Mucosa of descending colon (tissue), 3 donors: Measurements from ENCODE around the gene TRAFD1. TPM values are rescaled to one million over a fixed set of nuclear protein-coding genes. Genes with fewer than 3 reads are reported as not detected.

Experiments
- ATAC-seq: fragments of 200-7000 bp; cut with Tn5 transposase; one replicate; pipeline ENCODE4 v1.9.1; 2020; ENCODE audit warnings: mild to moderate bottlenecking, moderate library complexity
- DNase-seq, 3 donors: peaks; one replicate each; pipeline ENCODE4 v3.0.0-alpha.2; 2020
- H3K36me3 ChIP-seq: fragments of 200-600 bp; one replicate; pipeline ENCODE4 v1.8.0; 2021; ENCODE audit warnings: low read depth, mild to moderate bottlenecking
- H3K4me1 ChIP-seq: fragments of 200-600 bp; one replicate; pipeline ENCODE4 v1.8.0; 2021; ENCODE audit warnings: low read depth, mild to moderate bottlenecking
- H3K4me3 ChIP-seq: fragments of 200-600 bp; one replicate; pipeline ENCODE4 v1.8.0; 2021; ENCODE audit warnings: mild to moderate bottlenecking
- H3K9me3 ChIP-seq: fragments of 200-600 bp; one replicate; pipeline ENCODE4 v1.8.0; 2021; ENCODE audit warnings: mild to moderate bottlenecking
- CTCF ChIP-seq: fragments of 200-600 bp; IDR thresholded peaks from one replicate; pipeline ENCODE4 v1.8.0; 2022; ENCODE audit warnings: antibody characterized with exemption, mild to moderate bottlenecking
- intact Hi-C, 2 donors: fragments of 100-400 bp; cut with DNase I in 1 of 2; cut with micrococcal nuclease in 1 of 2; formaldehyde crosslinking; loops; one replicate each; pipeline versions ENCODE4 v1.11.0 to v1.11.1; 2022; cut with DNase I, micrococcal nuclease
- total RNA-seq, 3 donors: library from RNA; stranded (reverse); fragmentation: NEBNext Ultra II Directional in 2 of 3; extraction: Animal tissue kit (Norgen Biotek cat#: 25700) in 2 of 3; gene quantifications; one replicate each; pipeline versions ENCODE4 v1.2.1 to v1.2.4, GENCODE V29; 2021 to 2023
- donor health status: DM: no; HTN: no; CAD: no; lungs with moderate emphysema.
- donor health status: DM: no; HTN: no; CAD: no.
- donor health status: DM: no; HTN: yes; CAD: no.

TRAFD1 gene
- total RNA-seq, 3 donors from 2014 or later = 34.0 to 59.6 (median 35.9) TPM

- Histone ChIP-seq H3K4me3 (peak overlapping the region; percentile 78), H3K36me3 (no peaks in the 10 kb centered on the region), H3K4me1 (peaks cover 20% of the 10 kb centered on the region), H3K9me3 (no peaks in the 10 kb centered on the region)
- DNase-seq (no peak), ATAC-seq (no peak)
- TF ChIP-seq CTCF = no peak
- intact Hi-C loops = no loop called here
These were observed 476 bp upstream of the TRAFD1 start for GRCh38 chr12:112124918-112125249.

DNA sequence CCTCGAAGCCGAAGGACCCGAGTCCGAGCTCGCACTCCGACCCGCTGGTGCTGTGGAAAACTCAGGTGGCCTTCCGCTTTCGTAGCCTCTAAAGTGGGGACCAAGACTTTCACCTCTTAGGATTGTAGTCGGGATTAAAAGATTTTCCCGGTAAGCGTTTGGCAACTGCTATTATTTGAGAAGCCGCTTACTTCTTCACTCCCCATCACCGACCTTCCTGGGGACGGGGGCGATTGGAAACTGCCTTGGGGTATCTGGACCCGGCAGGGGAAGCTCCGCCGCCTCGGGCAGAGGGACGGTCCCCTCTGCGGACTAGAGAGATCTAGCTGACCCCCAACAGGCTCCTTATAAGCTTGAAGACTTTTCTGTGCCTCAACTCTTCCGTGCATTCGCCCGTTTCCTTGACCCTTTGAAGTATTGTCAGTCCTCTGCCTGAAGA lies 659 bp downstream of the TRAFD1 start:
- Histone ChIP-seq H3K36me3 (no peaks in the 10 kb centered on the region), H3K4me3 (peak overlapping the region; percentile 78), H3K4me1 (peaks cover 31% of the 10 kb centered on the region), H3K9me3 (no peaks in the 10 kb centered on the region)
- no peak for TF ChIP-seq CTCF
- intact Hi-C loops = no loop called here
- ATAC-seq (peak; percentile 0), DNase-seq (no peak)

- DNase-seq (no peak), ATAC-seq (no peak)
- H3K9me3 ChIP-seq = no peaks in the 10 kb centered on the region
- no peak overlapping the region for H3K4me3 ChIP-seq
- intact Hi-C loops = no loop called here
- H3K36me3 ChIP-seq = no peaks in the 10 kb centered on the region
- peaks cover 36% of the 10 kb centered on the region for H3K4me1 ChIP-seq
- no peak for TF ChIP-seq CTCF
These were observed 1.6 kb downstream of the TRAFD1 start for GRCh38 chr12:112126911-112127310.

- no peaks in the 10 kb centered on the region for H3K9me3 ChIP-seq
- DNase-seq (no peak), ATAC-seq (peak; percentile 70)
- intact Hi-C loops = no loop called here
- peaks cover 4% of the 10 kb centered on the region for H3K36me3 ChIP-seq
- H3K4me3 ChIP-seq = no peak overlapping the region
- TF ChIP-seq CTCF = no peak
- peaks cover 32% of the 10 kb centered on the region for H3K4me1 ChIP-seq
These were observed 5.2 kb downstream of the TRAFD1 start for GRCh38 chr12:112130441-112130998.

DNA sequence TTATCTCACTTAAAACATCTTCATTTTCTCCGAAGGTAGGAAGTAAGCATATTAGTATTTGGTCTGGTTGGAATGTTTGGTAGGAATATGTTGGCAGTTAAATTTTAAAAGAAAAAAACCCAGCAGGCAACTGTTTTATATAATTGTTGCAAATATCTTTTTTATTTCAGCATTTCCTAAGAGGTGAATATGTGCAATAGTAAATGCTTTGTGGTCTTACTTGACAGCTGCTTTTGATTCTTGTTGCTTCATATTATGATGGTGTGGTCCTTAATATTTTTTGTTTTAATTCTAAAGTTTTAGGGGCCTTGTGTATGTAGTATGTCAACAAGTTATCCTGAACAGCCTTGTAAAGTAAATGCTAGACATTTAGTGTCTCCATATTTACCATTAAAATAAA lies 6.3 kb downstream of the TRAFD1 start:
- Histone ChIP-seq H3K4me3 (no peak overlapping the region), H3K9me3 (no peaks in the 10 kb centered on the region), H3K36me3 (peaks cover 8% of the 10 kb centered on the region), H3K4me1 (peaks cover 27% of the 10 kb centered on the region)
- DNase-seq (no peak), ATAC-seq (no peak)
- intact Hi-C loops = no loop called here
- TF ChIP-seq CTCF = no peak

GRCh38 chr12:112133418-112133817 lies 8.1 kb downstream of the TRAFD1 start:
- TF ChIP-seq CTCF = no peak
- H3K4me3 ChIP-seq = no peak overlapping the region
- DNase-seq (no peak), ATAC-seq (no peak)
- H3K4me1 ChIP-seq = peaks cover 21% of the 10 kb centered on the region
- intact Hi-C loops = no loop called here
- H3K9me3 ChIP-seq = no peaks in the 10 kb centered on the region
- H3K36me3 ChIP-seq = peaks cover 8% of the 10 kb centered on the region
